Mammary epithelial cell (primary cell): ENCODE data around the gene TTC12.

Experiments
- CTCF ChIP-seq, 2 donors: IDR thresholded peaks in 1 of 2; conservative IDR thresholded peaks in 1 of 2; 2 replicates each; pipeline ENCODE4 v1.5.1; 2011 to 2012; ENCODE audit warnings: inconsistent platforms in 2 of 2, low read length in 2 of 2, mild to moderate bottlenecking in 2 of 2, control low read depth in 1 of 2, low read depth in 1 of 2; ENCODE audit not compliant: insufficient read depth in 1 of 2; ENCODE audit errors: extremely low read depth in 1 of 2
- EZH2 ChIP-seq: IDR thresholded peaks from 2 replicates; pipeline ENCODE4 v1.6.1; 2012; ENCODE audit warnings: low read length, inconsistent platforms, borderline replicate concordance

GRCh38 chr11:113317339-113317738 is 3.0 kb downstream of the TTC12 start:
- TF ChIP-seq CTCF (conservative IDR thresholded peaks at IDR 0.05 in 1 of 2, IDR thresholded peaks at IDR 0.05 in 1 of 2; ENCODE audit: extremely low read depth in 1 of 2, insufficient read depth in 1 of 2, low read depth in 1 of 2, low read length in 2 of 2) = no peak
- no peak for TF ChIP-seq EZH2
